Muscle layer of colon (tissue), 2 donors: ENCODE data around the gene XYLB.

Experiments
- H3K27ac ChIP-seq: one replicate; pipeline ENCODE4 v1.7.0; 2013; ENCODE audit warnings: low read depth, mild to moderate bottlenecking, low read length, moderate library complexity
- H3K27me3 ChIP-seq, 2 donors: one replicate each; pipeline ENCODE4 v1.7.0; 2013; ENCODE audit warnings: low read length in 2 of 2, mild to moderate bottlenecking in 2 of 2; ENCODE audit not compliant: insufficient read depth in 2 of 2, control insufficient read depth in 1 of 2
- H3K36me3 ChIP-seq: one replicate; pipeline ENCODE4 v1.7.0; 2013; ENCODE audit warnings: mild to moderate bottlenecking, low read length; ENCODE audit not compliant: insufficient read depth
- H3K4me1 ChIP-seq: one replicate; pipeline ENCODE4 v1.7.0; 2013; ENCODE audit warnings: mild to moderate bottlenecking, low read length; ENCODE audit not compliant: insufficient read depth
- H3K4me3 ChIP-seq, 2 donors: one replicate each; pipeline ENCODE4 v1.7.0; 2013; ENCODE audit warnings: low read length in 2 of 2, low read depth in 1 of 2, mild to moderate bottlenecking in 1 of 2, moderate library complexity in 1 of 2
- H3K9ac ChIP-seq: one replicate; pipeline ENCODE4 v1.7.0; 2013; ENCODE audit warnings: low read length
- H3K9me3 ChIP-seq: one replicate; pipeline ENCODE4 v1.7.0; 2013; ENCODE audit warnings: mild to moderate bottlenecking, low read length
- donor health status: abdominal sarcoma.
- donor health status: Adenocarcinoma of cecum.

Gene XYLB

DNA sequence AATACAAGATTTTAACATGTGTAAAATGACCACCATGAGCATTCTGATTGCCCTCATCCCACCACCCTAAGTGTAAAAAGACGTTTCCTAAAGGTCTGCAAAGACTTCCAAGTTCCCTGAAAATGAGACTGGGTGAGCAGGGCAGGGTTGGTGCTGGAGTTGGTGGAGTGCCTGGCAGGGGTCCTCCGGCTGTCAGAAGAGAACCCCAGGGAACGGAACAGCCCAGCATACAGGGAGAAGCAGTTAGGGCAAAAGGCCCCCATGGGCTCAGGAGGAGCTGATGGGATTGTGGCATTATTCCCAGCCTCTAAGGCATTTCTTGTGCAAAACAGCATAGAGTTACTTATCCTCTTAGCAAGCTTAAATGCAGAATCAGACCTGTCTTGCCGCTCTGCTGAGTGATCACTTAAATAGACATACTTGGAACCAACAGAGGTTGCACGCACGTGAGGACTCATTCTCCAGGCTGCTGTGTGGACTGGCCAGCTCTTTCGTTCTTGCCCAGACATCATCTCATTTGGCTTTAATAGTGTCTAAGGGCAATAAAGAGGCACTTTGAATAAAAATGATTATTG is 36.0 kb downstream of the XYLB start:
- Histone ChIP-seq H3K9me3 (no peaks in the 10 kb centered on the region), H3K27ac (no peak overlapping the region), H3K4me3 (no peak overlapping the region), H3K27me3 (no peaks in the 10 kb centered on the region), H3K9ac (no peak overlapping the region), H3K36me3 (peaks cover 16% of the 10 kb centered on the region), H3K4me1 (no peaks in the 10 kb centered on the region)

GRCh38 chr3:38383156-38383875 is 36.7 kb downstream of the XYLB start:
- H3K27me3 ChIP-seq: no peaks in the 10 kb centered on the region
- no peaks in the 10 kb centered on the region for H3K9me3 ChIP-seq
- no peak overlapping the region for H3K4me3 ChIP-seq
- no peak overlapping the region for H3K27ac ChIP-seq
- H3K4me1 ChIP-seq: no peaks in the 10 kb centered on the region
- no peak overlapping the region for H3K9ac ChIP-seq
- H3K36me3 ChIP-seq: peaks cover 16% of the 10 kb centered on the region

GRCh38 chr3:38386992-38387750 is 40.6 kb downstream of the XYLB start:
- no peaks in the 10 kb centered on the region for H3K9me3 ChIP-seq
- no peak overlapping the region for H3K27ac ChIP-seq
- no peak overlapping the region for H3K4me3 ChIP-seq
- H3K27me3 ChIP-seq: no peaks in the 10 kb centered on the region
- no peaks in the 10 kb centered on the region for H3K4me1 ChIP-seq
- peaks cover 6% of the 10 kb centered on the region for H3K36me3 ChIP-seq
- no peak overlapping the region for H3K9ac ChIP-seq

- H3K27ac ChIP-seq: no peak overlapping the region
- no peaks in the 10 kb centered on the region for H3K9me3 ChIP-seq
- H3K27me3 ChIP-seq: no peaks in the 10 kb centered on the region
- H3K9ac ChIP-seq: no peak overlapping the region
- H3K4me3 ChIP-seq: no peak overlapping the region
- peaks cover 6% of the 10 kb centered on the region for H3K36me3 ChIP-seq
- H3K4me1 ChIP-seq: no peaks in the 10 kb centered on the region
Observed at GRCh38 chr3:38387862-38388261, 41.3 kb downstream of the XYLB start.

- Histone ChIP-seq H3K9ac (no peak overlapping the region), H3K9me3 (no peaks in the 10 kb centered on the region), H3K4me3 (no peak overlapping the region), H3K27me3 (no peaks in the 10 kb centered on the region), H3K4me1 (no peaks in the 10 kb centered on the region), H3K27ac (no peak overlapping the region), H3K36me3 (peaks cover 9% of the 10 kb centered on the region)
Observed at GRCh38 chr3:38392604-38393163, 46.1 kb downstream of the XYLB start.

DNA sequence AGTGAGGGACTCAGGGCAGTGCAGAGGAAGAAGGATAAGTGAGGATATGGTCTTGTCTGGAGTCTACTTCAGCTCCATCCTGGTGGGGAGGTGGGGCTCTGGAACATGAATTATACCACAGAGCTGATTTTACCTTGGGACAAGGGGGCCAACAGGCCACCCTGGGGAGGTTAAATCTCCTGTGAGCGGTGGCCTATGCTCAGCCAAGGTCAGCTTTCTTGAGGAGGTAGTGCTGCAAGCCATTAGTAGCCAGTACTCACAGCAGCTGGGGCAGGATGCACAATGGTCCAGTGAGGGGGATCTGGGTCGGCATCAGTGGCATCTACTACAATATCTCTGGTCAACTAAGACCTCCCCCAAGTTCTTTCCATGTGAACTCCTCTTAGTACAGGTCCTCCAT is 49.7 kb downstream of the XYLB start:
- Histone ChIP-seq H3K4me1 (no peaks in the 10 kb centered on the region), H3K27ac (no peak overlapping the region), H3K4me3 (no peak overlapping the region), H3K9me3 (no peaks in the 10 kb centered on the region), H3K27me3 (no peaks in the 10 kb centered on the region), H3K36me3 (peaks cover 10% of the 10 kb centered on the region), H3K9ac (no peak overlapping the region)

DNA sequence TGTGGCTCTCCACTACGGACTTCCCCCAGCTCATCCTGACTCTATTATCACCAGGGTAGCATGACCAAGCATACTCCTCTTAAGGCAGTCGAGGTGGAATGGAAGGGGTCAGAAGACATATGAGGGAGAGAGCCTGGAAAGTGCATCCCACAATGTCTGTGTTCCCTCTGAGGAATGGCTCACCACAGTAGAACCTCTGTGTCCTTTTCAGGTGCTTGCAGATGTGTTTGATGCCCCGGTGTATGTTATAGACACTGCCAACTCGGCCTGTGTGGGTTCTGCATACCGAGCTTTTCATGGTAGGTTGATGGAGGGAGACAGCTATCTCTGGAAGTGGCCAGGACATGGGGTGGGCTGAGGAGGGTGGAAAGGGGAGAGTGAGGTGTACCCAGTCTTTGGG is 50.3 kb downstream of the XYLB start:
- H3K4me3 ChIP-seq: no peak overlapping the region
- no peaks in the 10 kb centered on the region for H3K4me1 ChIP-seq
- H3K27me3 ChIP-seq: no peaks in the 10 kb centered on the region
- no peaks in the 10 kb centered on the region for H3K9me3 ChIP-seq
- H3K9ac ChIP-seq: no peak overlapping the region
- H3K27ac ChIP-seq: no peak overlapping the region
- H3K36me3 ChIP-seq: peaks cover 16% of the 10 kb centered on the region

GRCh38 chr3:38397320-38397719 is 50.7 kb downstream of the XYLB start:
- Histone ChIP-seq H3K36me3 (peaks cover 16% of the 10 kb centered on the region), H3K27ac (no peak overlapping the region), H3K27me3 (no peaks in the 10 kb centered on the region), H3K4me3 (no peak overlapping the region), H3K9ac (no peak overlapping the region), H3K4me1 (no peaks in the 10 kb centered on the region), H3K9me3 (no peaks in the 10 kb centered on the region)

GRCh38 chr3:38401246-38401962 is 54.8 kb downstream of the XYLB start:
- no peaks in the 10 kb centered on the region for H3K9me3 ChIP-seq
- no peaks in the 10 kb centered on the region for H3K4me1 ChIP-seq
- no peak overlapping the region for H3K27ac ChIP-seq
- no peaks in the 10 kb centered on the region for H3K27me3 ChIP-seq
- no peak overlapping the region for H3K9ac ChIP-seq
- peaks cover 7% of the 10 kb centered on the region for H3K36me3 ChIP-seq
- no peak overlapping the region for H3K4me3 ChIP-seq

DNA sequence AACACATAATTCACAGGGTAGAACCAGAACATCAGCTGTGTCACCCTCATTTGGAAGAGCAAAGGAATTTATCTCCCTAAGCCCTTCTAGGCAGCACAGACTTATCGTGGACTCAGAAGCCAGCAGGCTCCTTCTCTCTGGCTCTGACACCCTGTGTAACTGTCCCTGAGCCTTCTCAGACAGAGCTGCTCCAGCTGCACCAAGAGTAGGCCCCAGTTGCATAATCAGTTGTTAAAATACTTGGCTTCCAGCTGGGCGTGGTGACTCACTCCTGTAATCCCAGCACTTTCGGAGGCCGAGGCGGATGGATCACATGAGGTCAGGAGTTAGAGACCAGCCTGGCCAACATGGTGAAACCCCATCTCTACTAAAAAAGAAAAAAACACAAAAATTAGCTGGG is 57.7 kb downstream of the XYLB start:
- H3K9ac ChIP-seq: no peak overlapping the region
- H3K4me1 ChIP-seq: no peaks in the 10 kb centered on the region
- no peaks in the 10 kb centered on the region for H3K27me3 ChIP-seq
- H3K36me3 ChIP-seq: peaks cover 7% of the 10 kb centered on the region
- no peak overlapping the region for H3K27ac ChIP-seq
- H3K4me3 ChIP-seq: no peak overlapping the region
- no peaks in the 10 kb centered on the region for H3K9me3 ChIP-seq

GRCh38 chr3:38411591-38411990 is 65.0 kb downstream of the XYLB start:
- H3K27me3 ChIP-seq: no peaks in the 10 kb centered on the region
- H3K4me1 ChIP-seq: no peaks in the 10 kb centered on the region
- no peak overlapping the region for H3K27ac ChIP-seq
- no peak overlapping the region for H3K4me3 ChIP-seq
- H3K9ac ChIP-seq: no peak overlapping the region
- no peaks in the 10 kb centered on the region for H3K9me3 ChIP-seq
- H3K36me3 ChIP-seq: no peaks in the 10 kb centered on the region
